CD14-positive monocyte (primary cell): Measurements from ENCODE around the gene NLRP8. TPM values are rescaled to one million over a fixed set of nuclear protein-coding genes. Genes with fewer than 3 reads are reported as not detected.

ENCODE experiments used
- DNase-seq, 3 donors: peaks; one replicate each; pipeline ENCODE4 v3.0.0-alpha.2; 2011 to 2022
- H2AFZ ChIP-seq: 2 replicates; pipeline ENCODE4 v1.6.0; 2012; ENCODE audit warnings: mild to moderate bottlenecking, low read depth, low read length, inconsistent platforms; ENCODE audit not compliant: insufficient read depth, poor library complexity, severe bottlenecking
- H3K27ac ChIP-seq, 2 donors: 1 replicate in 1 of 2; 2 replicates in 1 of 2; pipeline ENCODE4 v1.5.1; 2012 to 2013; ENCODE audit warnings: low read length in 2 of 2, control low read depth in 1 of 2, inconsistent platforms in 1 of 2, low read depth in 1 of 2, mild to moderate bottlenecking in 1 of 2
- H3K27me3 ChIP-seq, 2 donors: one replicate each; pipeline versions ENCODE4 v1.6.0 to v1.6.1; 2011 to 2013; ENCODE audit warnings: low read length in 2 of 2; ENCODE audit not compliant: control insufficient read depth in 2 of 2, insufficient read depth in 2 of 2
- H3K36me3 ChIP-seq, 2 donors: replicated peaks in 1 of 2; 1 replicate in 1 of 2; 2 replicates in 1 of 2; pipeline versions ENCODE4 v1.5.1 to v1.6.1; 2012 to 2013; ENCODE audit warnings: low read length in 2 of 2, control low read depth in 1 of 2, inconsistent platforms in 1 of 2, mild to moderate bottlenecking in 1 of 2; ENCODE audit not compliant: insufficient read depth in 2 of 2, control insufficient read depth in 1 of 2
- H3K4me1 ChIP-seq, 2 donors: 1 replicate in 1 of 2; 2 replicates in 1 of 2; pipeline versions ENCODE4 v1.5.1 to v1.6.1; 2012 to 2013; ENCODE audit warnings: low read length in 2 of 2, control low read depth in 1 of 2, inconsistent platforms in 1 of 2, mild to moderate bottlenecking in 1 of 2, moderate library complexity in 1 of 2; ENCODE audit not compliant: insufficient read depth in 2 of 2, control insufficient read depth in 1 of 2
- H3K4me2 ChIP-seq: replicated peaks from 2 replicates; pipeline ENCODE3; 2012; ENCODE audit warnings: low read length, moderate library complexity, mild to moderate bottlenecking; ENCODE audit not compliant: poor library complexity, severe bottlenecking; ENCODE audit errors: extremely low read depth
- H3K4me3 ChIP-seq, 3 experiments: fragments of 200-600 bp in 1 of 3; sonication (generic) in 1 of 3; replicated peaks in 1 of 3; 1 replicate in 2 of 3; 2 replicates in 1 of 3; pipeline ENCODE4 v1.5.1; 2011 to 2013; ENCODE audit warnings: low read length in 3 of 3, mild to moderate bottlenecking in 3 of 3, control low read depth in 2 of 3, low read depth in 2 of 3, inconsistent platforms in 1 of 3, moderate library complexity in 1 of 3
- H3K79me2 ChIP-seq: 2 replicates; pipeline ENCODE4 v1.6.0; 2012; ENCODE audit warnings: mild to moderate bottlenecking, control low read depth, inconsistent platforms, low read length, moderate library complexity; ENCODE audit not compliant: insufficient read depth
- H3K9ac ChIP-seq: 2 replicates; pipeline ENCODE4 v1.6.0; 2017; ENCODE audit warnings: low read length, mild to moderate bottlenecking; ENCODE audit not compliant: insufficient read depth, poor library complexity, severe bottlenecking
- H3K9me3 ChIP-seq, 2 donors: replicated peaks in 1 of 2; 1 replicate in 1 of 2; 2 replicates in 1 of 2; pipeline versions ENCODE4 v1.5.1 to v1.6.1; 2012 to 2013; ENCODE audit warnings: low read length in 2 of 2, control low read depth in 1 of 2; ENCODE audit not compliant: control insufficient read depth in 1 of 2, insufficient read depth in 1 of 2
- H4K20me1 ChIP-seq: 2 replicates; pipeline ENCODE4 v1.6.0; 2012; ENCODE audit warnings: mild to moderate bottlenecking, low read length, control low read depth, moderate library complexity; ENCODE audit not compliant: insufficient read depth
- H3K27ac Mint-ChIP-seq, 7 donors: one replicate each; pipeline ENCODE4 v1.8.0; 2020; ENCODE audit warnings: mild to moderate bottlenecking in 7 of 7, mixed read lengths in 7 of 7, moderate library complexity in 6 of 7, inconsistent platforms in 2 of 7
- H3K27me3 Mint-ChIP-seq, 3 donors: one replicate each; pipeline ENCODE4 v1.8.0; 2021 to 2022; ENCODE audit warnings: low read depth in 3 of 3, mild to moderate bottlenecking in 3 of 3, mixed read lengths in 3 of 3, moderate library complexity in 3 of 3, inconsistent platforms in 1 of 3
- H3K36me3 Mint-ChIP-seq, 2 donors: one replicate each; pipeline ENCODE4 v1.8.0; 2020; ENCODE audit warnings: mixed read lengths in 2 of 2, inconsistent platforms in 1 of 2, mild to moderate bottlenecking in 1 of 2
- H3K4me1 Mint-ChIP-seq: one replicate; pipeline ENCODE4 v1.8.0; 2020; ENCODE audit warnings: mild to moderate bottlenecking, mixed read lengths
- H3K4me3 Mint-ChIP-seq, 2 donors: one replicate each; pipeline ENCODE4 v1.8.0; 2020; ENCODE audit warnings: mild to moderate bottlenecking in 2 of 2, mixed read lengths in 2 of 2, moderate library complexity in 1 of 2
- H3K9me3 Mint-ChIP-seq, 7 donors: one replicate each; pipeline ENCODE4 v1.8.0; 2020 to 2022; ENCODE audit warnings: mixed read lengths in 7 of 7, mild to moderate bottlenecking in 6 of 7, moderate library complexity in 6 of 7, inconsistent platforms in 2 of 7
- WGBS: methylation state at CpG from one replicate; pipeline ENCODE4 v1.1.5; 2013; ENCODE audit warnings: missing lambda C conversion rate; ENCODE audit not compliant: insufficient coverage; 5-methylcytosine and 5-hydroxymethylcytosine counted together
- intact Hi-C, 2 donors: fragments of 100-400 bp; cut with micrococcal nuclease; formaldehyde crosslinking; loops; one replicate each; pipeline versions ENCODE4 v1.15.0 to v1.15.1; 2023
- polyA plus RNA-seq, 3 donors: library from polyadenylated mRNA; depleted of rRNA in 1 of 3; unstranded in 2 of 3; stranded (reverse) in 1 of 3; fragments of 300-500 nt in 2 of 3; fragments of >200 nt in 1 of 3; fragmentation: Illumina TruSeq in 2 of 3; gene quantifications; 1 replicate in 2 of 3; 2 replicates in 1 of 3; pipeline ENCODE4 v1.2.3, GENCODE V29; 2012 to 2021
- TF ChIP-seq, protein P1 (sequence below): fragments of 200-600 bp; IDR thresholded peaks from one replicate; pipeline ENCODE4 v1.8.0; 2022; ENCODE audit warnings: antibody characterized with exemption, mild to moderate bottlenecking

The NLRP8 gene
- polyA plus RNA-seq, 3 donors: not detected

DNA sequence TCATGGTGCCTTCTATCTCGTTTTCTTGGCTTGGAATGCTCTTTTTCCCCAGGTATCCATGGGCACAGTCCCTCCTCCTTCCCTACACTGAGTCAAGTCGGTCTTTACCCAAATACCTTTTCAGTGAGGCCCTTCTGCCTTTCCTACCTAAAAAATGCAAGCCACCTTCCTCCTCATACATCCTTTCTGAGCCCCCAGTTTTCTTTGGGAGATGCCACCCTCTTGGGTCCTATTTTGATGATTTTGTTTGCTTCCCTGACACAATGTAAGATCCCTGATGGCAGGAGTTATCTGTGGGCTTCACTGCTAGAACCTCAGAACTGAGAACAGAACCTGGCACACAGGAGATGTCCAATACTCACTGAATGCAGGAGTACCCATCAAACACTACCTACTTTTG, 37.8 kb upstream of the NLRP8 start:
- H3K9ac ChIP-seq: no peak overlapping the region
- no peak overlapping the region for H3K27ac ChIP-seq
- no peaks in the 10 kb centered on the region for H3K4me1 ChIP-seq
- H3K27me3 ChIP-seq: no peaks in the 10 kb centered on the region
- Mint-ChIP-seq H3K36me3 (no peaks in the 10 kb centered on the region), H3K4me3 (no peak overlapping the region), H3K4me1 (no peaks in the 10 kb centered on the region), H3K27ac (no peak overlapping the region), H3K27me3 (no peaks in the 10 kb centered on the region), H3K9me3 (peaks cover 11 to 69% (median 40%) of the 10 kb centered on the region in 7 donors)
- no peak overlapping the region for H3K4me3 ChIP-seq
- H3K4me2 ChIP-seq: no peak overlapping the region
- no peaks in the 10 kb centered on the region for H3K79me2 ChIP-seq
- WGBS: 62% methylated on average over 2 of the region's 2 CpGs
- intact Hi-C loops: no loop called here
- H2AFZ ChIP-seq: no peak overlapping the region
- no peaks in the 10 kb centered on the region for H3K36me3 ChIP-seq
- H3K9me3 ChIP-seq: peaks cover 42 to 72% of the 10 kb centered on the region in 2 donors
- no peaks in the 10 kb centered on the region for H4K20me1 ChIP-seq
- TF ChIP-seq, protein P1, sequence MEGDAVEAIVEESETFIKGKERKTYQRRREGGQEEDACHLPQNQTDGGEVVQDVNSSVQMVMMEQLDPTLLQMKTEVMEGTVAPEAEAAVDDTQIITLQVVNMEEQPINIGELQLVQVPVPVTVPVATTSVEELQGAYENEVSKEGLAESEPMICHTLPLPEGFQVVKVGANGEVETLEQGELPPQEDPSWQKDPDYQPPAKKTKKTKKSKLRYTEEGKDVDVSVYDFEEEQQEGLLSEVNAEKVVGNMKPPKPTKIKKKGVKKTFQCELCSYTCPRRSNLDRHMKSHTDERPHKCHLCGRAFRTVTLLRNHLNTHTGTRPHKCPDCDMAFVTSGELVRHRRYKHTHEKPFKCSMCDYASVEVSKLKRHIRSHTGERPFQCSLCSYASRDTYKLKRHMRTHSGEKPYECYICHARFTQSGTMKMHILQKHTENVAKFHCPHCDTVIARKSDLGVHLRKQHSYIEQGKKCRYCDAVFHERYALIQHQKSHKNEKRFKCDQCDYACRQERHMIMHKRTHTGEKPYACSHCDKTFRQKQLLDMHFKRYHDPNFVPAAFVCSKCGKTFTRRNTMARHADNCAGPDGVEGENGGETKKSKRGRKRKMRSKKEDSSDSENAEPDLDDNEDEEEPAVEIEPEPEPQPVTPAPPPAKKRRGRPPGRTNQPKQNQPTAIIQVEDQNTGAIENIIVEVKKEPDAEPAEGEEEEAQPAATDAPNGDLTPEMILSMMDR: no peak
- DNase-seq: no peak

DNA sequence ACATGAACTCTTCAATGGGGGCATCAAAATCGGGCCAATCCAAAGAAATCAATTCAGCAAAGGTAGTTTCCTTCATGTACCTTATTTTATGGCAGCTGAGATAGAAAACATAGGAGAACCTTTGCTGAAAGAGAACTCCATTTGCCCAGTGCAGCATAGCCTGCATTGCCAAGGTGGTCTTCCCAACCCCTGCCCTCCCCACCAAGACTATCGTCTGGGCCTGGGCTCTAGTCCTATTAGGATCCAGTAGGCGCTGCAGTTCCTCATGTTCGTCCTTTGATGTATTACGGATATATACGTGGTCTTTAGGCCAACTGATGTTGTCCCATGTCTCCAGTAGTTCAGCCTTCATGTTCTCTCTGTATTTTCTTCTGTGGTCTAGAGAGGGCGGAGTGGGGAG, 34.7 kb upstream of the NLRP8 start:
- H3K9ac ChIP-seq: no peak overlapping the region
- H3K4me1 Mint-ChIP-seq: no peaks in the 10 kb centered on the region
- intact Hi-C loops: no loop called here
- no peak for DNase-seq
- H3K4me2 ChIP-seq: no peak overlapping the region
- no peaks in the 10 kb centered on the region for H3K27me3 Mint-ChIP-seq
- TF ChIP-seq, protein P1: no peak
- H3K27me3 ChIP-seq: no peaks in the 10 kb centered on the region
- H3K9me3 Mint-ChIP-seq: peaks cover 22 to 58% (median 36%) of the 10 kb centered on the region in 7 donors
- H3K4me3 Mint-ChIP-seq: no peak overlapping the region
- H3K36me3 ChIP-seq: no peaks in the 10 kb centered on the region
- 87% methylated on average over 5 of the region's 7 CpGs for WGBS
- H2AFZ ChIP-seq: no peak overlapping the region
- H4K20me1 ChIP-seq: no peaks in the 10 kb centered on the region
- no peaks in the 10 kb centered on the region for H3K4me1 ChIP-seq
- no peak overlapping the region for H3K27ac ChIP-seq
- peaks cover 28 to 71% of the 10 kb centered on the region in 2 donors for H3K9me3 ChIP-seq
- no peaks in the 10 kb centered on the region for H3K36me3 Mint-ChIP-seq
- no peak overlapping the region for H3K4me3 ChIP-seq
- H3K79me2 ChIP-seq: no peaks in the 10 kb centered on the region
- no peak overlapping the region for H3K27ac Mint-ChIP-seq
